Heart right ventricle (tissue), 16 donors: ENCODE measurements around the gene ZNF101. TPM values are rescaled to one million over a fixed set of nuclear protein-coding genes. Genes with fewer than 3 reads are reported as not detected.
"Not testable (repeated sequence)": the region's sequence is repeated elsewhere in the genome, so short reads cannot be mapped to it uniquely, and the experiment has no call there.

Experiments used
- ATAC-seq, 8 donors: fragments of 200-7000 bp; cut with Tn5 transposase; one replicate each; pipeline ENCODE4 v1.9.1; 2020; ENCODE audit warnings: mild to moderate bottlenecking in 8 of 8, moderate library complexity in 8 of 8, moderate number of reproducible peaks in 1 of 8
- DNase-seq, 2 donors: peaks; one replicate each; pipeline ENCODE4 v3.0.0-alpha.2; 2020
- H3K27ac ChIP-seq, 10 donors: fragments of 200-600 bp; sonication (generic) in 2 of 10; one replicate each; pipeline versions ENCODE4 v1.5.0 to v1.8.0; 2020 to 2022; ENCODE audit warnings: mild to moderate bottlenecking in 3 of 10
- H3K27me3 ChIP-seq, 7 donors: fragments of 200-600 bp; one replicate each; pipeline ENCODE4 v1.8.0; 2021 to 2022; ENCODE audit warnings: mild to moderate bottlenecking in 2 of 7
- H3K36me3 ChIP-seq, 9 donors: fragments of 200-600 bp; sonication (generic) in 1 of 9; one replicate each; pipeline versions ENCODE4 v1.5.0 to v1.8.0; 2020 to 2022; ENCODE audit warnings: mild to moderate bottlenecking in 2 of 9
- H3K4me1 ChIP-seq, 9 donors: fragments of 200-600 bp; sonication (generic) in 1 of 9; one replicate each; pipeline versions ENCODE4 v1.5.0 to v1.8.0; 2020 to 2022; ENCODE audit warnings: mild to moderate bottlenecking in 4 of 9
- H3K4me3 ChIP-seq, 10 donors: fragments of 200-600 bp; sonication (generic) in 2 of 10; one replicate each; pipeline versions ENCODE4 v1.5.0 to v1.8.0; 2020 to 2022; ENCODE audit warnings: mild to moderate bottlenecking in 7 of 10, moderate library complexity in 2 of 10
- H3K9me3 ChIP-seq, 11 donors: fragments of 200-600 bp in 10 of 11; sonication (generic) in 2 of 11; one replicate each; pipeline versions ENCODE4 v1.5.0 to v1.8.0; 2013 to 2022; ENCODE audit warnings: mild to moderate bottlenecking in 2 of 11, control low read depth in 1 of 11, moderate library complexity in 1 of 11
- CTCF ChIP-seq, 9 donors: fragments of 200-600 bp; sonication (generic) in 2 of 9; IDR thresholded peaks; one replicate each; pipeline versions ENCODE4 v1.5.0 to v1.8.0; 2021 to 2022; ENCODE audit warnings: antibody characterized with exemption in 9 of 9, mild to moderate bottlenecking in 5 of 9, moderate library complexity in 1 of 9
- WGBS, 2 donors: extraction: QIAGEN DNeasy Blood & Tissue Kit; methylation state at CpG; one replicate each; pipeline ENCODE4 v1.1.7; 2013; ENCODE audit warnings: inconsistent platforms in 1 of 2; 5-methylcytosine and 5-hydroxymethylcytosine counted together
- intact Hi-C, 10 donors: fragments of 100-400 bp; cut with DNase I; formaldehyde crosslinking; loops; one replicate each; pipeline versions ENCODE4 v1.11.1 to v1.14.2; 2022
- polyA plus RNA-seq, 2 donors: library from polyadenylated mRNA; stranded (reverse); fragments of 200-250 nt; gene quantifications; one replicate each; pipeline ENCODE4 v1.2.3, GENCODE V29; 2013
- total RNA-seq, 10 donors: library from RNA; stranded (reverse); fragmentation: NEBNext Ultra II Directional in 3 of 10; extraction: Animal tissue kit (Norgen Biotek cat#: 25700) in 3 of 10; gene quantifications; one replicate each; pipeline versions ENCODE4 v1.2.1 to v1.2.4, GENCODE V29; 2021 to 2023
- donor health status: Arrhythmogenic right ventricular cardiomyopathy.
- donor health status: ischemic (EF 13 %, LVEDD 7.1; RV severe dilation, severe dysfunction).
- donor health status: healthy with polysubstance abuse.
- donor health status: DM: no; HTN: yes; CAD: no.
- donor health status: DM: no; HTN: no; CAD: no.
- donor health status: ischemic (EF 25% LVEDD 6.9; RV normal size, moderate dysfunction).
- donor health status: ischemic (EF 25% LVEDD 5.7; RV mildly dilated, moderate dysfunction).
- donor health status: healthy.
- donor health status: DM: yes; HTN: yes; CAD: no.
- donor health status: Ischemic cardiomyopathy.
- donor health status: ischemic (EF 35%, LVEDD 5.7; RV mildly dilated, moderate dysfunction).
- donor health status: nonischemic (EF 11% LVEDD 7.7; RV severe dilation, severe dysfunction).
- donor health status: DM: yes; HTN: yes; CAD: no.
- donor health status: PGD.
- donor health status: ischemic (EF 29% LVEDD 5.4; RV normal size, mild dysfunction).
- donor health status: nonischemic (EF 23%, LVEDD 6.1; RV moderate dilation, normal function).

The ZNF101 gene
- total and polyA plus RNA-seq, 12 donors: 2.5 to 6.9 (median 3.8) TPM

DNA sequence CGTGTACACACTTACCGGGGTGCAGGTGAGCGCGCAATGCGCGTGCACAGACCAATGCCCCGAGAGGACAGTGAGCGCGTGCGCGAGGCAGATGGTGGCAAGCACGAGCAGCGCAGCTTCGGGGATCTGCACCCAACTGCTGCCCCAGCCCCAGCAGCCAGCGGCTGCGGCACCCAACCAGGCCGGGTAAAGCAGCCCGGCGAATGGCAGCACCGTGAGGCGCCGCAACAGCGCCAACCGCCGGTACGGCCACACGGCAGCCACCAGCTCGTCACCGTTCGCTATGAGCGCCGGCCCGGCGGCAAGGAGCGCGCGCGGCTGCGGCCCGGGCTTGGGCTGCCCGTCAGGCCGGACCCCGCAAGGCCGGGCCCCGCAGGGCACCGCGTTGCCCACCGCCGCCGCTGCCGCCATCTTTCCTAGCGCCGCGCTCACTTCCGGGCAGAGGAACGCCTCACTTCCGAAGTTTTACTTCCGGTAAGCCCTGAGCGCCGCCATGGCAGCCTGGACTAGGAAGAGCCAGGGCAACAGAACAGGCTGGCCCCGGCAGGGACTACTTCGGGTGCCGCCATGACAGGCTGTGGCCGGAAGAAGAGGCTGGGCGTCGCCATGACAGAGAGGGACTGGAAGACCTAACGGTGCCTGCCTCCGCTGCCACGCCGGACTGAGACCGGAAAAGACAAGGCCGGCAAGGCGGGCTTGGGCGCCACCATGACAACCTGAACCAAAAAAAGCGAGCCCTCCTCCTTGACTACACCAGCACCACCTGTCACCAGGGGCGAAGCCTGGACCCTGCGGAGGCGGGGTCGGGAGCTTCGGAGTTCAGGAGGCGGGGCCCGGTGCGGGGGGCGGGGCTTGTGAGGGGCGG is 5.2 kb upstream of the ZNF101 start, which contains the start of gene ATP13A1:
TSS of gene ATP13A1 (minus strand) at position 421 of the 865 bp plus-strand sequence. CDS start at position 411, 10 bp downstream.
- H3K36me3 ChIP-seq: peaks cover 0 to 23% (median 12%) of the 10 kb centered on the region in 9 donors
- peak within 1 kb of the TSS; percentile 86 to 98 (median 92) for H3K27ac ChIP-seq
- peak; percentile 95 to 97 for DNase-seq
- peaks cover 5 to 38% (median 20%) of the 10 kb centered on the region in 9 donors for H3K4me1 ChIP-seq
- H3K4me3 ChIP-seq: peak within 1 kb of the TSS; percentile 77 to 100 (median 93)
- H3K27me3 ChIP-seq: no peaks in the 10 kb centered on the region
- peak in 4 of 9 donors; percentile 9 to 42 (median 16) for TF ChIP-seq CTCF (IDR thresholded peaks at IDR 0.05)
- intact Hi-C loops: loop anchor here in 2 of 10 donors (5.0 to 10.0 kb wide), 4 partner anchors 69 to 241 kb away; partner anchors contain the start of genes ZNF14 (in 1 of the 2), ZNF506 (in 1 of the 2) and ZNF93 (in 1 of the 2)
- no peaks in the 10 kb centered on the region for H3K9me3 ChIP-seq
- peak; percentile 97 to 98 (median 98) for ATAC-seq
- WGBS, 2 donors: 0% methylated on average over 80 to 85 of the region's 85 CpGs

DNA sequence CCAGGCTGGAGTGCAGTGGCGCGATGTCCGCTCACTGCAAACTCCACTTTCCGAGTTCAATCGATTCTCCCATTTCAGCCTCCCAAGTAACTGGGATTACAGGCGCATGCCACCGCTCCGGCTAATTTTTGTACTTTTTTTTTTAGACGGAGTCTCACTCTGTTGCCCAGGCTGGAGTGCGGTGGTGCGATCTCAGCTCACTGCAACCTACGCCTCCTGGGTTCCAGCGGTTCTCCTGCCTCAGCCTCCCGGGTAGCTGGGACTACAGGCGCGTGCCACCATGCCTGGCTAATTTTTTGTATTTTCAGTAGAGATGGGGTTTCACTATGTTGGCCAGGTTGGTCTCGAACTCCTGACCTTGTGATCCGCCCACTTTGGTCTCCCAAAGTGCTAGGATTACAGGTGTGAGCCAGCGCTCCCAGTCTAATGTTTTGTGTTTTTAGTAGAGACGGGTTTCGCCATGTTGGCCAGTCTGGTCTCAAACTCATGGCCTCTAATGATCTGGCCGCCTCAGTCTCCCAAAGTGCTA is 3.2 kb upstream of the ZNF101 start:
- H3K4me1 ChIP-seq: peaks cover 5 to 50% (median 28%) of the 10 kb centered on the region in 9 donors
- not testable (repeated sequence) for H3K9me3 ChIP-seq, H3K4me3 ChIP-seq, H3K27ac ChIP-seq, H3K36me3 ChIP-seq, ATAC-seq, H3K27me3 ChIP-seq, DNase-seq
- WGBS, 2 donors: 98% methylated on average over 22 of the region's 22 CpGs
- intact Hi-C loops: loop anchor here in 3 of 10 donors (5.0 to 10.0 kb wide), 5 partner anchors 67 to 239 kb away; partner anchors contain the start of genes ZNF14 (in 1 of the 3), ZNF506 (in 1 of the 3) and ZNF93 (in 1 of the 3)

- WGBS, 2 donors: 78 to 79% methylated on average over 10 of the region's 10 CpGs
- Histone ChIP-seq H3K9me3 (peaks cover 0 to 31% (median 0%) of the 10 kb centered on the region in 11 donors), H3K36me3 (peaks cover 0 to 34% (median 0%) of the 10 kb centered on the region in 9 donors), H3K27me3 (no peaks in the 10 kb centered on the region), H3K4me3 (peak overlapping the region in 5 of 10 donors; percentile 94 to 99 (median 96)), H3K27ac (peak overlapping the region in 1 of 10 donors; percentile 96), H3K4me1 (peaks cover 0 to 23% (median 12%) of the 10 kb centered on the region in 9 donors)
- no peak for TF ChIP-seq CTCF (IDR thresholded peaks at IDR 0.05)
- DNase-seq (no peak), ATAC-seq (no peak)
- intact Hi-C loops: loop anchor here in 1 of 10 donors (10.0 kb wide), 1 partner anchor 65 kb away; the partner anchor contains the start of gene ZNF14
Measured at GRCh38 chr19:19670070-19670551, 1.5 kb downstream of the ZNF101 start.

DNA sequence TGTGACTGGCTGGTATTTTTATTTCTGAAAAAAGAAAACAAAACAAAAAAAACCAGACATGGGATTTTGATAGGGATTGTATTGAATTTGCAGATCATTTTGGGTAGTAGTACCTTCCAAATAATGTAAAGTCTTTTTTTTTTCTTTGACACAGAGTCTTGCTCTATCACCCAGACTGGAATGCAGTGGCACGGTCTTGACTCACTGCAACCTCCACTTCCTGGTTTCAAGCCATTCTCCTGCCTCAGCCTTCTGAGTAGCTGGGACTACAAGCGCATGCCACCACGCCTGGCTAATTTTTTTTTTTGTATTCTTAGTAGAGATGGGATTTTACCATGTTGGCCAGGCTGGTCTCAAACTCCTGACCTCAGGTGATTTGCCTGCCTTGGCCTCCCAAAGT is 4.2 kb downstream of the ZNF101 start:
- peaks cover 0 to 19% (median 12%) of the 10 kb centered on the region in 9 donors for H3K4me1 ChIP-seq
- intact Hi-C loops: loop anchor here in 1 of 10 donors (10.0 kb wide), 1 partner anchor 62 kb away; the partner anchor contains the start of gene ZNF14
- ATAC-seq: no peak
- H3K9me3 ChIP-seq: peaks cover 0 to 58% (median 0%) of the 10 kb centered on the region in 11 donors
- no peaks in the 10 kb centered on the region for H3K27me3 ChIP-seq
- 93 to 95% methylated on average over 3 of the region's 3 CpGs for WGBS, 2 donors
- H3K36me3 ChIP-seq: peaks cover 0 to 62% (median 6%) of the 10 kb centered on the region in 9 donors
- H3K27ac ChIP-seq: no peak overlapping the region
- no peak overlapping the region for H3K4me3 ChIP-seq
- no peak for DNase-seq
- no peak for TF ChIP-seq CTCF (IDR thresholded peaks at IDR 0.05)
